Astrocyte (in vitro differentiated cells and primary cell): ENCODE results near the gene ELN. TPM values are rescaled to one million over a fixed set of nuclear protein-coding genes. Genes with fewer than 3 reads are reported as not detected.

Source experiments
- DNase-seq: peaks from one replicate; pipeline ENCODE4 v3.0.0-alpha.2; 2010; ENCODE audit warnings: low read depth
- FAIRE-seq: peaks from 2 replicates; lab custom pipeline; 2011; peaks lifted over from hg19 to GRCh38; lab: Jason Lieb, UNC
- H2AFZ ChIP-seq: 2 replicates; pipeline ENCODE4 v1.6.0; 2012; ENCODE audit warnings: low read depth, low read length, inconsistent platforms
- H3K27ac ChIP-seq: 2 replicates; pipeline ENCODE4 v1.5.1; 2011; ENCODE audit warnings: low read depth, low read length, inconsistent platforms
- H3K27me3 ChIP-seq: 2 replicates; pipeline ENCODE4 v1.6.0; 2011; ENCODE audit warnings: low read length, inconsistent platforms; ENCODE audit not compliant: insufficient read depth
- H3K36me3 ChIP-seq: 2 replicates; pipeline ENCODE4 v1.5.1; 2011; ENCODE audit warnings: low read length, inconsistent platforms; ENCODE audit not compliant: insufficient read depth
- H3K4me1 ChIP-seq: 2 replicates; pipeline ENCODE4 v1.5.1; 2011; ENCODE audit warnings: low read length, inconsistent platforms; ENCODE audit not compliant: insufficient read depth
- H3K4me2 ChIP-seq: 2 replicates; pipeline ENCODE4 v1.6.0; 2012; ENCODE audit warnings: low read length, inconsistent platforms
- H3K4me3 ChIP-seq: 2 replicates; pipeline ENCODE4 v1.5.1; 2011; ENCODE audit warnings: low read depth, mild to moderate bottlenecking, low read length, inconsistent platforms; ENCODE audit not compliant: insufficient read depth
- H3K79me2 ChIP-seq: 2 replicates; pipeline ENCODE4 v1.6.0; 2012; ENCODE audit warnings: mild to moderate bottlenecking, low read length, inconsistent platforms; ENCODE audit not compliant: insufficient read depth
- H3K9ac ChIP-seq: 2 replicates; pipeline ENCODE4 v1.6.0; 2012; ENCODE audit warnings: mild to moderate bottlenecking, low read length, inconsistent platforms
- H3K9me3 ChIP-seq: 2 replicates; pipeline ENCODE4 v1.5.1; 2012; ENCODE audit warnings: low read depth, mild to moderate bottlenecking, low read length, inconsistent platforms; ENCODE audit not compliant: insufficient read depth
- H4K20me1 ChIP-seq: 2 replicates; pipeline ENCODE4 v1.6.0; 2012; ENCODE audit warnings: low read length, inconsistent platforms; ENCODE audit not compliant: insufficient read depth
- H3K27ac Mint-ChIP-seq: one replicate; pipeline ENCODE4 v1.8.0; 2021; ENCODE audit warnings: mild to moderate bottlenecking, mixed read lengths; ENCODE audit not compliant: unreplicated experiment
- H3K27me3 Mint-ChIP-seq: one replicate; pipeline ENCODE4 v1.8.0; 2021; ENCODE audit warnings: low read depth, mixed read lengths; ENCODE audit not compliant: unreplicated experiment
- H3K36me3 Mint-ChIP-seq: one replicate; pipeline ENCODE4 v1.8.0; 2021; ENCODE audit warnings: low read depth, mixed read lengths; ENCODE audit not compliant: unreplicated experiment
- H3K4me1 Mint-ChIP-seq: one replicate; pipeline ENCODE4 v1.8.0; 2021; ENCODE audit warnings: low read depth, mixed read lengths; ENCODE audit not compliant: unreplicated experiment
- H3K4me3 Mint-ChIP-seq: one replicate; pipeline ENCODE4 v1.8.0; 2021; ENCODE audit warnings: mild to moderate bottlenecking, moderate library complexity, mixed read lengths; ENCODE audit not compliant: unreplicated experiment
- H3K9me3 Mint-ChIP-seq: one replicate; pipeline ENCODE4 v1.8.0; 2021; ENCODE audit warnings: mild to moderate bottlenecking, mixed read lengths; ENCODE audit not compliant: unreplicated experiment
- CTCF ChIP-seq: IDR thresholded peaks from 2 replicates; pipeline ENCODE4 v1.5.1; 2011; ENCODE audit warnings: low read depth, mild to moderate bottlenecking, inconsistent platforms, low read length, moderate library complexity; ENCODE audit not compliant: insufficient read depth
- EZH2 ChIP-seq: IDR thresholded peaks from 2 replicates; pipeline ENCODE4 v1.6.1; 2012; ENCODE audit warnings: mild to moderate bottlenecking, low read length, inconsistent platforms; ENCODE audit not compliant: insufficient read depth
- total RNA-seq: library from RNA; stranded (reverse); gene quantifications from 2 replicates; pipeline ENCODE4 v1.2.1, GENCODE V29; 2021

The ELN gene
- total RNA-seq, 1 donor from 2014 or later, result 0.75 TPM

GRCh38 chr7:74031403-74032190, 3.6 kb downstream of the ELN start:
- no peak overlapping the region for H3K9ac ChIP-seq

GRCh38 chr7:74032191-74032490, 4.2 kb downstream of the ELN start:
- Mint-ChIP-seq H3K9me3 (no peaks in the 10 kb centered on the region), H3K27me3 (peaks cover 7% of the 10 kb centered on the region), H3K36me3 (no peaks in the 10 kb centered on the region), H3K4me1 (peaks cover 15% of the 10 kb centered on the region), H3K4me3 (peak overlapping the region; percentile 61), H3K27ac (peak overlapping the region; percentile 68)
- Histone ChIP-seq H3K27ac (no peak overlapping the region), H3K4me2 (peak overlapping the region; percentile 14), H3K36me3 (no peaks in the 10 kb centered on the region), H3K4me3 (no peak overlapping the region), H3K9ac (no peak overlapping the region), H4K20me1 (no peaks in the 10 kb centered on the region), H3K27me3 (peaks cover 3% of the 10 kb centered on the region), H2AFZ (no peak overlapping the region), H3K4me1 (peaks cover 5% of the 10 kb centered on the region), H3K79me2 (no peaks in the 10 kb centered on the region), H3K9me3 (no peaks in the 10 kb centered on the region)
- DNase-seq, result peak; percentile 87
- no peak for TF ChIP-seq EZH2
- no peak for TF ChIP-seq CTCF
- no peak for FAIRE-seq

More at GRCh38 chr7:74031403-74032190, 3.6 kb downstream of the ELN start:
- Mint-ChIP-seq H3K4me1 (peaks cover 15% of the 10 kb centered on the region), H3K27me3 (peaks cover 9% of the 10 kb centered on the region), H3K9me3 (no peaks in the 10 kb centered on the region), H3K4me3 (peak overlapping the region; percentile 61), H3K27ac (peak overlapping the region; percentile 68), H3K36me3 (no peaks in the 10 kb centered on the region)
- no peak for TF ChIP-seq CTCF
- no peak for TF ChIP-seq EZH2
- Histone ChIP-seq H3K9me3 (no peaks in the 10 kb centered on the region), H3K36me3 (no peaks in the 10 kb centered on the region), H3K4me2 (peak overlapping the region; percentile 14), H3K4me3 (no peak overlapping the region), H3K79me2 (no peaks in the 10 kb centered on the region), H2AFZ (no peak overlapping the region), H3K4me1 (peaks cover 5% of the 10 kb centered on the region), H3K27ac (no peak overlapping the region), H3K27me3 (peaks cover 3% of the 10 kb centered on the region), H4K20me1 (no peaks in the 10 kb centered on the region)
- no peak for DNase-seq
- FAIRE-seq, result no peak
